IPS DF 6.9 (cell line): ENCODE results near the gene LRRK1.

ENCODE experiments used
- DNase-seq: peaks from one replicate; pipeline ENCODE4 v3.0.0-alpha.2; 2013; ENCODE audit warnings: low read depth, low spot score
- H3K27ac ChIP-seq: one replicate; pipeline ENCODE4 v1.5.1; 2013; ENCODE audit warnings: low read length, control low read depth
- H3K27me3 ChIP-seq: 2 replicates; pipeline ENCODE4 v1.6.1; 2013; ENCODE audit warnings: mild to moderate bottlenecking, low read length; ENCODE audit not compliant: control insufficient read depth, insufficient read depth
- H3K36me3 ChIP-seq: 2 replicates; pipeline ENCODE4 v1.6.1; 2013; ENCODE audit warnings: low read length; ENCODE audit not compliant: control insufficient read depth, insufficient read depth
- H3K4me1 ChIP-seq: 2 replicates; pipeline ENCODE4 v1.6.1; 2013; ENCODE audit warnings: low read length; ENCODE audit not compliant: control insufficient read depth, insufficient read depth
- H3K4me3 ChIP-seq: 2 replicates; pipeline ENCODE4 v1.5.1; 2013; ENCODE audit warnings: mild to moderate bottlenecking, low read length
- H3K9me3 ChIP-seq: 2 replicates; pipeline ENCODE4 v1.6.1; 2013; ENCODE audit warnings: low read length, inconsistent platforms; ENCODE audit not compliant: control insufficient read depth, insufficient read depth
- WGBS: extraction: QIAGEN DNeasy Blood & Tissue Kit; methylation state at CpG from one replicate; pipeline ENCODE4 v1.1.7; 2013; ENCODE audit warnings: mixed read lengths, missing lambda C conversion rate; ENCODE audit not compliant: insufficient read length, insufficient coverage; 5-methylcytosine and 5-hydroxymethylcytosine counted together

Gene LRRK1

DNA sequence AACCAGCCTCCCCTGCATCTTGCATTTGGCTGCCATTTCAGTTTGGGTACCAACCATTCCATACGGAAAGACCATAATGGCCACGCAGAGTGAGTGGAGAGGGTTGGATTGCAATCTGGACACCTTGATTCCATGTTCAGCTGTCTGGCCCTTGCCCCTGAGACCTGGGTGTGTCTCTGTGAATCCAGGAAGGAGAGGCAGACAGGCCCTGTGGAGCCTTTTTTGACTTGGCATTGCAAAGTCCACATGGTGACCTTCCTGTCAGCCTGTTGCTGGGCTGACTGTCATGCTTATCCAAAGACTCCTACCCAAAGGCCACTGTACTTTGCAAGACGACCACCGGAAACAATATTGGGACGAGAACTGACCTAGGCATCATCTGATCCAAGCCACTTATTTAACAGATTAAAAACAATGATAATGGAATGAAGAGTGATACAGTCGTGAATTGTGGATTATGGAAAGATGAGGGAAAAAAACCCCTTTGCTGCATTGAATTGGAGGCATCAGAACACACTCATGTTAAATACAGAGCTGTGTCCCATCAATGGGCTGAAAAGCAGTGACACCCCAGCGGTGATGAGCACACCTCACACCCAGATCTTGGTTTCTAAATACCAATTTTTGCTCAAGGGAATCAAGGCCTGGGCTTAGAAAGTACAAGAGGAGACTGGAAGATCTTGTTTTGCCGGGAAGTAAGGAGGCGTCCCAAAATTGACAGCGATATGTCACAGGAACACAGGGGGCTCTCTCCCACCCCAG lies 86.0 kb downstream of the LRRK1 start:
- Histone ChIP-seq H3K36me3 (no peaks in the 10 kb centered on the region), H3K4me1 (peaks cover 5% of the 10 kb centered on the region; the same call in 1 of the 2 replicates), H3K9me3 (no peaks in the 10 kb centered on the region), H3K27ac (no peak overlapping the region), H3K4me3 (no peak overlapping the region), H3K27me3 (no peaks in the 10 kb centered on the region)
- WGBS = no CpG with 5 or more reads among the region's 10 CpGs
- no peak for DNase-seq

DNA sequence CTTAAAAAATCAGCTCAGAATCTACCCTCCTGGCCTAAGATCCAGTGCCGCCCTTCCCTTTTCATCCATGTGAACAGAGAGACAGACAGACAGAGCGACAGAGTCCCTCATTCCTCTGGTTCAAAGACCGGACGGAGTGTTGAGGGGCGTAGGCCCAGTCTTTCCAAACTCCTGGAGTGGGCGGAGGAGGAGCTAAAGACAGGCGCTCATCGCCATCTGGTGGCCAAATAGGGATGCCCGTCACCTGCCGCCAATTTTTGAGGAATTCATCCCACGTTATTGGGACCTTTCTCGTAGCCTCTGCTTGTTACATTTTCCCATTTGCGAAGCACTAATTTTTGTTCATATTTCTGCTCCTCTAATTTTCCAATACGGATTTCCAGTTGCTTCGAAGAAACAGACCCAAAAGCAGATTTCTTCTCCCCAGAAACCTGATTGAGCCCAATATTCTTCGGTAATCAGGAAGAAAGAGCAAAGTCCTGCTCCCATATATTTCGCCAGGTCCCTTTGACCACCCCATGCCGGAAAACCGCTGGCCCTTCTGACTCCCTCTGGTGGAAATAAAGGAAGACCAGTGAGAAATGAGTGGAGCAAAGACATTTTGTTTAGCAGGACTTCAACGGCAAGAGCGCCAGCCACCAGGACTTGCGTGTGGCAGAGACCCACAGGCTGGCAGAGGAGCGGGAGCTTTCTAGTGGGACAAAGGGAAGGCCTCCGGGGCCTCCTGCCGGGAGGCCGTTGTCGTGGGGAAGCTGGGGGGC lies 88.0 kb downstream of the LRRK1 start:
- no peaks in the 10 kb centered on the region for H3K27me3 ChIP-seq
- no peak overlapping the region for H3K27ac ChIP-seq
- H3K9me3 ChIP-seq = no peaks in the 10 kb centered on the region
- no peaks in the 10 kb centered on the region for H3K36me3 ChIP-seq
- DNase-seq = peak; percentile 81
- H3K4me1 ChIP-seq = no peaks in the 10 kb centered on the region; the same call in 1 of the 2 replicates
- no CpG with 5 or more reads among the region's 27 CpGs for WGBS
- no peak overlapping the region for H3K4me3 ChIP-seq

DNA sequence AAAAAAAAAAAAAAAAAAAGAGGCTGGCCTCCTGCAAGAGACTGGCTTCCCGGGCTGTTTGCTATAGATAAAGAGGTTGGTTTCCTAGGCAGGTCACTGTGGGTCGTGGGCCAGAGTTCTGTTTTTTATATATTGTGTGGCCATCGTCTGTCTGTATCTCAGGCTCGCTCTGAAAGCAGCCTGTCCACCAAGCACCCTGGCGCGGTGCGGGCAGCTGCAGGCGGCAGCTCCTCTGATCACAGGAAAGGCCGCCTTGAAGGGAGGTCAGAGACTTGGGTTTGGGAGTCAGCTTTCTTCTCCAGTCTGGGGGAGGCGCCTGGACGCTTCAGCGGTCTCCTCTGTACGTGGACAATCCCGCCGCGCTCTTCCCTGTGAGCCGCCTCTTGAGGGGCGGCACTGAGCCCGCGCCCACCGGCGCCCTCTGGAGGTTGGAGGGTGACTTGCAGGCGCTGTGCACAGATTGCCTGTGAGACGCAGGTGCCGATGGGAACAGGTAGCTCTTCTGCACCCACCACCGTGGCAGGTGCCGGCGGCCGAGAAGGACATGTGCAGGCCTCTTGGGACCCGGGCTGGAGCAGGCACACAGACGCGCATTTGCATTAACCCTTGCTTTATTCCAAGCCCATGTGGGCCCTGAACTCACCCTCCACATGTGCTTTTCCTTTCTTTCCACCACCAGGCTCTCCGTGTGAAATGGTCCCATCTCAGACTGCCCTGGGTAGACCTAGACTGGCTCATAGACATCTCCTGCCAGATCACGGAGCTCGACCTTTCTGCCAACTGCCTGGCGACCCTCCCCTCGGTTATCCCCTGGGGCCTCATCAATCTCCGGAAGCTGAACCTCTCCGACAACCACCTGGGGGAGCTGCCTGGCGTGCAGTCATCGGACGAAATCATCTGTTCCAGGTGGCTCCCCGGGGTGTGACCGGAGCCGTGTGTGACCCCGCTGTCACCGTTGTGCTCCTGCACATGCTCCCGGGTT lies 89.3 kb downstream of the LRRK1 start:
- Histone ChIP-seq H3K4me1 (no peaks in the 10 kb centered on the region; the same call in 1 of the 2 replicates), H3K9me3 (no peaks in the 10 kb centered on the region), H3K4me3 (peak overlapping the region; percentile 18; the same call in 1 of the 2 replicates), H3K27ac (no peak overlapping the region), H3K27me3 (no peaks in the 10 kb centered on the region), H3K36me3 (no peaks in the 10 kb centered on the region)
- peak; percentile 84 for DNase-seq
- no CpG with 5 or more reads among the region's 48 CpGs for WGBS

DNA sequence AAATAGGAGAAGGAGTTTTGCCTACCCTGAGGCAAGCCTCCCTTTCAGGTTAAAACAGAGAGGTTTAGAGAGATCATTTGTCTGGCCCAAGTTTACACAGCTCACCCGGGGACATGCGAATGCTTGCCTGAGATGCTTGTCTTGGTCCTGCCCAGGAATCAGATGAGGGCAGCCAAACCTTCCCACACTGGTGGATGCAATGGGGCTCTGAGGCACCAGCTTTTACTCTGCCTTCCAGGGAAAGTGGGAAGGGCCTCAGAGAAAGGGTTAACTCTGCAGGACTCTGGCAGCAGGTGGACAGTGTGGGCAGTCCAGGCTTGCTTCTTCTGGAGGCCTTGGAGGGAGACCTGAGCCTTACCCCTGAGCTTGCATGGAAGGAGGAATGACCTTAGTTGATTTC lies 90.0 kb downstream of the LRRK1 start:
- Histone ChIP-seq H3K27ac (no peak overlapping the region), H3K4me1 (no peaks in the 10 kb centered on the region; the same call in 1 of the 2 replicates), H3K4me3 (no peak overlapping the region), H3K9me3 (no peaks in the 10 kb centered on the region), H3K36me3 (no peaks in the 10 kb centered on the region), H3K27me3 (no peaks in the 10 kb centered on the region)
- no CpG with 5 or more reads among the region's 2 CpGs for WGBS
- DNase-seq = no peak

DNA sequence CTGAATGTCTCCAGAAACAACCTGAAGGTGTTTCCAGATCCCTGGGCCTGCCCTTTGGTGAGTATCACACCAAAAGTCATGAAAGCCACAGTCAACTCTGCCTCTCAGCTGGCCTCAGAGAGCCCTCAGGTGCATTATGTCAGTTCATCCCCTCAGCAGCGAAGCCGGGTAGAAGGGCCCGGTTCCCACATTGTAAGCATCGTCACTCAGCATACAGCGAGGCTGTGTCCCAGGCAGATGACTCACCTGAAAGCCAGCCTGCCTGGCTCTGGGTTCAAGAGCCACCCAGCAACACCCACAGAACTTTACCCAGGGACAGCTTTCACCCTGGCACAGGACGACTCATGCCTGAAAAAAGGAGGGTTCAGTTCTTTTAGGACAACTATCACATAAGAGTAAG lies 91.6 kb downstream of the LRRK1 start:
- no peak overlapping the region for H3K27ac ChIP-seq
- no peaks in the 10 kb centered on the region for H3K9me3 ChIP-seq
- no peak for DNase-seq
- no peaks in the 10 kb centered on the region for H3K27me3 ChIP-seq
- H3K36me3 ChIP-seq = no peaks in the 10 kb centered on the region
- WGBS = no CpG with 5 or more reads among the region's 6 CpGs
- H3K4me3 ChIP-seq = no peak overlapping the region
- no peaks in the 10 kb centered on the region; the same call in none of the 2 replicates for H3K4me1 ChIP-seq

DNA sequence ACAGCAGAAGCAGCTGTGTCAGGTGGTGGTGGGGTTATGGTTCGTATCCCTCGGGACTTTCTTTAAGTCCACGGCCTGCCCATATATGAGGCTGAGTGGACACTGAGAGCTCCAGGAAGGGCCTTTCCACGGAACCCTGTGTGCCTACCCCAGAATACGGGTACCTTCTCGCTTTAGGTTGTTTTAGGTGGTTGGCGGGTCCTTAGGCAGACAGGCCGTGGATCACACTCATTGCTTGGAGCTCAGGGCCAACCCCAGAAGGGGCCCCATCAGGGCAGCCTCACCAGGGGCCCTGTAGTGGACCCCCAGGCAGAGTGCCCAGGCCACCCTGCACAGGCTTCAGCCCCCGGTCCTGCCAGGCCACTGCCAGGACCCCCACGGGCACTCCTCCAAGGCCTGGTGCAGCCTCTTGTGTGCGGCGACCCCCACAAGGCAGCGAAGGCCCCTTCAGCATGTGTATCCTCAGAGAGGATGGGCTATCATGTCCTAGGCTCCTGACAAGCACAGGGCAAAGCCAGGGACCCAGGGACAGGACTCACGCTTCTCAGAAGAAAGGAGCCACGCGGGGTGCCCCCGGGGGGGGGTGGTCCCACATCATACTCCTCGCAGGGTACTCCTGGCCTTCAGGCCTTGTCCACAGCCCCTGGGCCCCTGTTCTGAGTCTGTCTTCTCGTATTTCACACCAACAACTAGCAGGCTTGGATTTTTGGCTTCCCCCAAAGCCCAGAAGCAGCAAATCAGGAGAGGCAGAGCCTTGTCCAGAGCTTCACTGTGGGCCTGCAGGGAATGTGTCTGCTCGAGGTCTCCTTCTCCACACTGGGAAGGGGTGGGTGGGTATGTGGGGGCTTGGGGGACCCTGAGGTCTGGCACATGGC lies 93.4 kb downstream of the LRRK1 start:
- Histone ChIP-seq H3K4me1 (no peaks in the 10 kb centered on the region; the same call in none of the 2 replicates), H3K36me3 (no peaks in the 10 kb centered on the region), H3K9me3 (no peaks in the 10 kb centered on the region), H3K27ac (no peak overlapping the region), H3K27me3 (no peaks in the 10 kb centered on the region), H3K4me3 (no peak overlapping the region)
- no peak for DNase-seq
- no CpG with 5 or more reads among the region's 20 CpGs for WGBS

DNA sequence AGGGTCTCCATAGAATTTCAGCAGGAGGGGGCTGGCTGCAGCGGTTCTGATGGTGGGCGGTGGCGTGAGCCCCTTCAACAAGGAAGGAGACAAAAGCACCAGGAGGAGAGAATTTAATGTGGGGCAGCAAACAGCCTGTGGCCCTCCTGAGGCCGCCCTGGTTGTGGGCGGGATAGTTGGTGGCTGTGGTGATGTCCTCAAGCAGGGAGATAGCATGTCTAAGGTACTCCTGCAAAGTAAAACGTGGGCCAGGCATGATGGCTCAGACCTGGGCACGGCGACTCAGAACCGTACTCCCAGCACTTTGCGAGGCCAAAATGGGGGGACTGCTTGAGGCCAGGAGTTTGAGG lies 94.0 kb downstream of the LRRK1 start:
- WGBS = no CpG with 5 or more reads among the region's 10 CpGs
- no peaks in the 10 kb centered on the region; the same call in none of the 2 replicates for H3K4me1 ChIP-seq
- no peak overlapping the region for H3K4me3 ChIP-seq
- no peaks in the 10 kb centered on the region for H3K9me3 ChIP-seq
- H3K36me3 ChIP-seq = no peaks in the 10 kb centered on the region
- no peak for DNase-seq
- no peaks in the 10 kb centered on the region for H3K27me3 ChIP-seq
- no peak overlapping the region for H3K27ac ChIP-seq

DNA sequence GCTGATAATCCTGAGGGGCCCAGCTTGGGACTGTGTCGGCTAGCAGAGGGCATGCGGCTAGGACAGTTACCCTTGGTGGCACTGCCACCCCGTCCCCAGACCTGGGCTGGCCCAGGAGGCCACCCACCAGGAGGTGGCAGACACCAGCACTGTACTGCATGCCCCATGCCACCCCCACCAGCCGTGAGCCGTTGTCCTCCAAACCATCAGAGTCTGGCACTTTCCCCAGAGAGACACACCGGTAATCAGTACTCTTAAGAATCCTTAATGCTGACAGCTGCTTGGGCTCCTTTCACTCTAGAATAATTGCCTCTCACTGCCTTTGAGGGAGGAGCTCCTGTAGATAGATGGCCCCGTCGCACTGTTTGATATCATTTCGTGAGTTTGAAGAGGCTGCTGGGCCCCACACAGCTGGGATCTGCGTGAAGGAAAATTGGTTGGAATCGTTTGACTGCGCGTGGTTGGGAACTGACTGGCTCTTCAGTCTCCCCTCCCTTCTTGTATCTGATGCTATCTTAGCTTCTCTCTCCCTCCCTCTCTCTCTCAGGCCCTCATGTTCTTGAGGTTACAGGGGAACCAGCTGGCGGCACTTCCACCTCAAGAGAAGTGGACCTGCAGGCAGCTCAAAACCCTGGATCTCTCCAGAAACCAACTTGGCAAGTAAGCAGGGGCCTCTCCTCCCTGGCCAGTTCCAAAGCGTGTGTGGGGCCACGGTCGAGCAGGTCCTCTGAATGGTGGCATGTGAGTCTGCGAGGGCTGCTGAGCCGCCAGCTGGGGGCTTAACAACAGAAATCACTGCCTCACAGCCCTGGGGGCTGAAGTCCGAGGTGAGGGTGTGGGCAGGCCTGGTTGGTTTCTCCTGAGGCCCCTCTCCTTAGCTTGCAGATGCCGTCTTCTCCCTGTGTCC lies 94.9 kb downstream of the LRRK1 start:
- H3K27me3 ChIP-seq = no peaks in the 10 kb centered on the region
- no peak overlapping the region for H3K27ac ChIP-seq
- H3K36me3 ChIP-seq = no peaks in the 10 kb centered on the region
- no CpG with 5 or more reads among the region's 21 CpGs for WGBS
- no peak overlapping the region for H3K4me3 ChIP-seq
- no peaks in the 10 kb centered on the region for H3K9me3 ChIP-seq
- DNase-seq = no peak
- H3K4me1 ChIP-seq = no peaks in the 10 kb centered on the region; the same call in 1 of the 2 replicates
